GM23248 (cell line): Measurements from ENCODE around the gene CCT6B.

Source experiments
- EZH2 ChIP-seq: fragments of 200-600 bp; sonication (generic); IDR thresholded peaks from 2 replicates; pipeline ENCODE4 v1.6.1; 2018; ENCODE audit warnings: antibody characterized with exemption, mild to moderate bottlenecking; ENCODE audit not compliant: insufficient read depth, poor library complexity, severe bottlenecking
- EZH2phosphoT487 ChIP-seq: fragments of 200-600 bp; sonication (generic); IDR thresholded peaks from 2 replicates; pipeline ENCODE4 v1.6.1; 2018; ENCODE audit warnings: antibody characterized with exemption, moderate library complexity, mild to moderate bottlenecking, low read depth; ENCODE audit not compliant: insufficient read depth

DNA sequence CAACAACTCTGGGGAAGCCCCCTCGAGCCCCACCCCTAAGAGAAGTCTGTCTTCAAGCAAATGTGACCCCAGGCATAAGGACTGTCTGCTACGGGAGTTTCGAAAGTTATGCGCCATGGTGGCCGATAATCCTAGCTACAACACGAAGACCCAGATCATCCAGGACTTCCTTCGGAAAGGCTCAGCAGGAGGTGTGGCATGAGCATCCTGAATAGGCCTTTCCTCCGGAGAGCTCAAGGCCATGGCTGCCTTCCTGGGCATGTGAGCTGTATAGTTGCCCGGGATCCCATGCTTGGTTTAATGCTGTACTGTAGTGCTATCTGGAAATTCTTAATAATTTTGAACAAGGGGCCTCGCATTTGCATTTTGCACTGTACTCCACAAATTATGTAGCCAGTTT is 28.2 kb upstream of the CCT6B start:
- TF ChIP-seq EZH2: no peak
- no peak for TF ChIP-seq EZH2phosphoT487
